Spleen (tissue), 11 donors: ENCODE data around the gene MAGI2. TPM values are rescaled to one million over a fixed set of nuclear protein-coding genes. Genes with fewer than 3 reads are reported as not detected.

Experiments used
- DNase-seq: peaks from one replicate; pipeline ENCODE4 v3.0.0-alpha.2; 2020
- H3K27ac ChIP-seq, 8 donors: fragments of 200-600 bp; sonication (generic) in 7 of 8; 1 replicate in 4 of 8; 2 replicates in 4 of 8; pipeline versions ENCODE4 v1.5.0 to v1.8.0; 2016 to 2021; ENCODE audit warnings: inconsistent platforms in 4 of 8, mild to moderate bottlenecking in 4 of 8, moderate library complexity in 1 of 8
- H3K27me3 ChIP-seq, 7 donors: fragments of 200-600 bp; sonication (generic) in 6 of 7; replicated peaks in 1 of 7; 1 replicate in 4 of 7; 2 replicates in 3 of 7; pipeline versions ENCODE4 v1.5.0 to v1.8.0; 2016 to 2021; ENCODE audit warnings: inconsistent platforms in 3 of 7, mild to moderate bottlenecking in 1 of 7
- H3K36me3 ChIP-seq, 6 donors: fragments of 200-600 bp; sonication (generic) in 5 of 6; 1 replicate in 4 of 6; 2 replicates in 2 of 6; pipeline versions ENCODE4 v1.5.0 to v1.8.0; 2016 to 2021; ENCODE audit warnings: inconsistent platforms in 2 of 6
- H3K4me1 ChIP-seq, 6 donors: fragments of 200-600 bp; sonication (generic) in 5 of 6; 1 replicate in 3 of 6; 2 replicates in 3 of 6; pipeline versions ENCODE4 v1.5.0 to v1.8.0; 2016 to 2021; ENCODE audit warnings: inconsistent platforms in 3 of 6
- H3K4me3 ChIP-seq, 8 donors: fragments of 200-600 bp; sonication (generic) in 7 of 8; 1 replicate in 4 of 8; 2 replicates in 4 of 8; pipeline versions ENCODE4 v1.5.0 to v1.8.0; 2016 to 2021; ENCODE audit warnings: inconsistent platforms in 4 of 8, mild to moderate bottlenecking in 4 of 8, moderate library complexity in 2 of 8
- H3K9me3 ChIP-seq, 8 donors: fragments of 200-600 bp; sonication (generic) in 7 of 8; 1 replicate in 4 of 8; 2 replicates in 4 of 8; pipeline versions ENCODE4 v1.5.0 to v1.8.0; 2016 to 2021; ENCODE audit warnings: inconsistent platforms in 4 of 8
- CTCF ChIP-seq, 11 experiments: fragments of 200-600 bp in 7 of 11; fragments of 450-650 bp in 4 of 11; sonication (generic) in 4 of 11; IDR thresholded peaks in 8 of 11; conservative IDR thresholded peaks in 3 of 11; 1 replicate in 7 of 11; 2 replicates in 4 of 11; pipeline versions ENCODE4 v1.4.0 to v1.8.0; 2016 to 2021; ENCODE audit warnings: antibody characterized with exemption in 11 of 11, inconsistent platforms in 4 of 11, mild to moderate bottlenecking in 1 of 11
- POLR2A ChIP-seq, 3 donors: fragments of 450-650 bp; IDR thresholded peaks; one replicate each; pipeline ENCODE4 v1.5.1; 2017; ENCODE audit warnings: antibody characterized with exemption in 3 of 3, mild to moderate bottlenecking in 1 of 3
- POLR2AphosphoS5 ChIP-seq, 3 donors: sonication (generic); formaldehyde crosslinking; IDR thresholded peaks; one replicate each; pipeline ENCODE4 v1.5.1; 2017; ENCODE audit warnings: antibody characterized with exemption in 3 of 3
- WGBS, 5 donors: extraction: QIAGEN DNeasy Blood & Tissue Kit in 3 of 5; methylation state at CpG; one replicate each; pipeline versions ENCODE4 v1.1.5 to v1.1.7; 2013 to 2018; 5-methylcytosine and 5-hydroxymethylcytosine counted together
- intact Hi-C: fragments of 100-400 bp; cut with DNase I; formaldehyde crosslinking; loops from one replicate; pipeline ENCODE4 v1.15.0; 2023; ENCODE audit warnings: low total_unique reads
- polyA plus RNA-seq, 3 donors: library from polyadenylated mRNA; stranded (reverse); fragments of 200-250 nt; gene quantifications; one replicate each; pipeline ENCODE4 v1.2.1, GENCODE V29; 2013
- total RNA-seq, 7 donors: library from RNA; depleted of rRNA in 3 of 7; stranded (reverse); fragments of >200 nt in 3 of 7; fragmentation: NEBNext Ultra II Directional in 4 of 7; extraction: Animal tissue kit (Norgen Biotek cat#: 25700) in 4 of 7; gene quantifications; one replicate each; pipeline versions ENCODE4 v1.1.0 to v1.2.1, GENCODE V29; 2016 to 2021
- donor health status: healthy with polysubstance abuse.
- donor health status: DM: no; HTN: no; CAD: no; lungs with moderate emphysema.
- donor health status: DM: no; HTN: no; CAD: no.
- donor health status: Bipolar disorder and iron deficiency.
- donor health status: healthy.
- donor health status: DM: no; HTN: no; CAD: no.
- donor health status: DM: yes; HTN: yes; CAD: no.

MAGI2 gene
- total and polyA plus RNA-seq, 10 donors, result 0.74 to 18.1 (median 11.1) TPM

GRCh38 chr7:78443811-78444210 lies 1009.7 kb downstream of the MAGI2 start:
- intact Hi-C loops, result no loop called here
- Histone ChIP-seq H3K4me3 (no peak overlapping the region), H3K27me3 (no peaks in the 10 kb centered on the region), H3K4me1 (no peaks in the 10 kb centered on the region), H3K27ac (no peak overlapping the region), H3K9me3 (no peaks in the 10 kb centered on the region), H3K36me3 (no peaks in the 10 kb centered on the region)
- 62 to 69% (median 64%) methylated on average over 4 of the region's 4 CpGs for WGBS, 5 donors
- DNase-seq, result no peak
- TF ChIP-seq POLR2A (IDR thresholded peaks at IDR 0.05) (no peak), CTCF (IDR thresholded peaks at IDR 0.05 in 8 of 11, conservative IDR thresholded peaks at IDR 0.05 in 3 of 11) (no peak), POLR2AphosphoS5 (IDR thresholded peaks at IDR 0.05) (no peak)

DNA sequence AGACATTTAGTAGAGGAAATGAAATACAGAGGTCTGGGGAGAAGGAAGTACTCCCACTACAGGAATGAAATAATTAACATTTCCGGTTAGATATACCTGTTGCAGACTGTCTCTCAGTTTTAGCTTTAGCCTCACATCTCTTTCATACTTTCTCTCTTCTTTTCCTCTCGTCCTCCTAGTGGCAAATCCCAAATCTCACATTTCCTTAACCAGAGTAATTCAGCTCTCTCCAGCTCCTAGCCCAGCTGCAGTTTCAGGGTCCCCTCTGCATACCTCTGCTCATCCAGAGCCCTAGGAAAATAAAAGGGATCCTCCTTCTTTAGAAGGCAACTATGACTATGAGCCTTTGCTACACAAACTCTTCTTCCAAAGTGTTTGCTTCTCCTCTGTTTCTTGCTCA lies 1011.7 kb downstream of the MAGI2 start:
- Histone ChIP-seq H3K4me1 (no peaks in the 10 kb centered on the region), H3K27ac (no peak overlapping the region), H3K36me3 (no peaks in the 10 kb centered on the region), H3K4me3 (no peak overlapping the region), H3K9me3 (no peaks in the 10 kb centered on the region), H3K27me3 (no peaks in the 10 kb centered on the region)
- DNase-seq, result no peak
- intact Hi-C loops, result no loop called here
- TF ChIP-seq POLR2A (IDR thresholded peaks at IDR 0.05) (no peak), CTCF (IDR thresholded peaks at IDR 0.05 in 8 of 11, conservative IDR thresholded peaks at IDR 0.05 in 3 of 11) (no peak), POLR2AphosphoS5 (IDR thresholded peaks at IDR 0.05) (no peak)
- 49 to 71% (median 56%) methylated on average over 2 of the region's 2 CpGs for WGBS, 5 donors

GRCh38 chr7:78438433-78438832 lies 1015.0 kb downstream of the MAGI2 start:
- intact Hi-C loops, result no loop called here
- Histone ChIP-seq H3K27ac (no peak overlapping the region), H3K4me3 (no peak overlapping the region), H3K36me3 (no peaks in the 10 kb centered on the region), H3K4me1 (no peaks in the 10 kb centered on the region), H3K27me3 (no peaks in the 10 kb centered on the region), H3K9me3 (no peaks in the 10 kb centered on the region)
- DNase-seq, result no peak
- TF ChIP-seq POLR2A (IDR thresholded peaks at IDR 0.05) (no peak), CTCF (IDR thresholded peaks at IDR 0.05 in 8 of 11, conservative IDR thresholded peaks at IDR 0.05 in 3 of 11) (no peak)
- WGBS, 5 donors, result 85 to 93% (median 90%) methylated on average over 7 of the region's 7 CpGs

GRCh38 chr7:78437118-78437517 lies 1016.3 kb downstream of the MAGI2 start:
- H3K4me1 ChIP-seq, result no peaks in the 10 kb centered on the region
- no peak for DNase-seq
- no peaks in the 10 kb centered on the region for H3K36me3 ChIP-seq
- no peaks in the 10 kb centered on the region for H3K27me3 ChIP-seq
- H3K27ac ChIP-seq, result no peak overlapping the region
- no peaks in the 10 kb centered on the region for H3K9me3 ChIP-seq
- TF ChIP-seq POLR2AphosphoS5 (IDR thresholded peaks at IDR 0.05), result no peak
- no peak for TF ChIP-seq CTCF (IDR thresholded peaks at IDR 0.05 in 8 of 11, conservative IDR thresholded peaks at IDR 0.05 in 3 of 11)
- TF ChIP-seq POLR2A (IDR thresholded peaks at IDR 0.05), result no peak
- 65 to 82% (median 68%) methylated on average over 5 of the region's 5 CpGs for WGBS, 5 donors
- intact Hi-C loops, result no loop called here
- H3K4me3 ChIP-seq, result no peak overlapping the region
